NCI-H2171 (cell line): ENCODE measurements around the gene SFT2D1.
"Not testable (repeated sequence)": the region's sequence is repeated elsewhere in the genome, so short reads cannot be mapped to it uniquely, and the experiment has no call there.

Experiments used
- DNase-seq: peaks from one replicate; lab custom pipeline; 2025; lab: John Stamatoyannopoulos, UW

The SFT2D1 gene

DNA sequence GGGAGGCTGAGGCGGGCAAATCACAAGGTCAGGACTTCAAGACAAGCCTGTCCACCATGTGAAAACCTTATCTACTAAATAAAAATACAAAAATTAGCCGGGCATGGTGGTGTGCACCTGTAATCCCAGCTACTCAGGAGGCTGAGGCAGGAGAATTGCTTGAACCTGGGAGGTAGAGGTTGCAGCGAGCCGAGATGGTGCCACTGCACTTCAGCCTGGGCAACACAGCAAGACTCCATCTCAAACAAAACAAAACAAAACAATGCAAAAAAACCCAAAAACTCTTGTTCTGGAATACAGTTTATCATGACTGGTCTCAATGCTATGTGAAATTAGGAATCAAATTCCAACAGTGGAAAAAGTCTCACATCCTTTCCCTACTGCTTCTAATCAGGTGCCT is 20.1 kb upstream of the SFT2D1 start:
- not testable (repeated sequence) for DNase-seq

DNA sequence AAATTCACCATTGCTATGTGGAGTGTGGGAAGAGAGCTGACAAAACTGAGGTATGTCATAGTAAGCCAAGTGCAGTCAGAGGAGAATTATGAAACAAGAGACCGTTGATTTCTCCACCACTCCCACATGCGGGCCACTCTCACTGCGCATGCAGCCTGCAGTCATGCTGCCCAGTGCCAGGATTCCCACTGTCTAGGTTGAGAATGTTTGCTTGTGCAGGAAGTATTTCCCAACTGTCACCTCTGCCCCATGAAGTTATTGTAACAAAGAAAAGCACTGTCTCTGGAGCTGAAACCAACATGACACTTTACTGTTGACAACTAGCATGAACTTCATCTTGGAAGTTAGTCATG is 18.7 kb upstream of the SFT2D1 start:
- DNase-seq: no peak

DNA sequence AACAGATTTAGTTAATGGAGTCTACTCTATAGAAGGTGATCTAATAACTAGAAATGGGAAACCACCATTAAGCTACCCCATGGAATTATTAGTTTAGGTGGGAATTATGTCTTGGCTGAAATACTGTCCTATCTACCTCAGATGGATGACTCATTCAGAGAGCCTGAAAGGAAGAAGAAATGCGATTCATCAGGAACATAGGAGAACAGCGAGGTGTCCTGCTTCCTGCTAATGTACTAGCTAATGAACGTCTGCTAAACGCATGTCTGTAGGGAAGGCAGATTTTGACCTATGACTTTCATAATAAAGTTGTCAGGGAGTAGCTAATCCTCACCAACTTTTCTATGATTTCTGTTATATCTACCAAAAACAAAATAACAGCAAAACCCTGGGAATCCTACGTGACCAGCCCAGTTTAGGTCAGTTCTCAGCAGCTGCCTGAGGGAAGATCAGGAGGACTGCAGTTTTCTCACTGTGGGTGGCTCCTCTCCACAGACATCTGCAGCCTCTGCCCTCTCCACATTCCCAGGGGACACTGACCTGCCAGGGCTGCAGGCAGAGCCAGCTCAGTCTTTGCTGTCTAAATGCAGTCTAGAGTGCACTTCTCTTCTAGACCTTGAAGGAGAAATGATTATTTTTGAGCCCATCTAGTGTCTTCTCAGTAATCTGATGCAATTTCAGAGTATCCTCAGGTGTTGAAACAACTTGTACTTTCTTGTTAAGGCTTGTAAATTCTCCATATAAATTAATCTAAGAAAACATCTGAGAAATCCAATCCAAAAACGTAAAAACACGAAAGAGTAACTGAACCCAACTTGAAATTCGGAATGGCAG is 18.1 kb upstream of the SFT2D1 start:
- no peak for DNase-seq

DNA sequence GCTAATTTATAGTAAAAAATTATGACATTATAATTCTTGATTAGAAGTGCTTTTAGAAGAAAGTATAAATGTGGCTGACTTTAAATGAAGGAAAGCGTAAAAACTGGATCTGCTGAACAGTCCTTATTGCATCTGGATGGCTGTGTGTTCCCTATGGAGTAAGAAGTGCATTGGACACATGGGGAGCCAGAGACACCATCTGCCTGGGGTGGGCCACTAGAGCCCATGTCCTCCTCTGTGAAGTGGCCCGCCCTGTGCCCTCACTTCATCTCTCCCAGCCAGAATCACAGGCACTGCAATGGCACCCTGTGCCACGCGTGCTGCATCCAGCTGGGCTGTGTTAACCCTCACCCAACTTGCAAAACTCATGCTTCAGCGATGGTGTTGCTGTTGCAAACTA is 13.2 kb upstream of the SFT2D1 start:
- DNase-seq: no peak

DNA sequence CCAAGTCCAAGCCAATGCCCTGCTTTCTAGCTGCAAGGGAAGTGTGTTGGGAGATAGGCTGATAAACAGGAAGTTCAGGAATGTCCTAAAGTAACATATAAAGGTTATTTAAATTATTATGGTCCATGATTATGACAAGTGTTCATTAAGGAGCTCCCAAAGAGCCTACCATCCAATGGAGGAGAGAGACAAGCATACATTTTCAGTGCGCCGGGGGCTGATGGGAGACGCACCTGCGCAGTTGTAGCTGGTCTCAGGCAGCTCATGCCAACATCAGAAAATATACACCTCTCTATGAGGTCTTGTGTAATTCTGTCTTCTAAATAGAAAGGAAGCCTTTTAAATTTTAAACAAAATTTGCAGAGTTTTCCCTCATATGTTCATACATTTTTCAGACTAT is 12.6 kb upstream of the SFT2D1 start:
- no peak for DNase-seq

DNA sequence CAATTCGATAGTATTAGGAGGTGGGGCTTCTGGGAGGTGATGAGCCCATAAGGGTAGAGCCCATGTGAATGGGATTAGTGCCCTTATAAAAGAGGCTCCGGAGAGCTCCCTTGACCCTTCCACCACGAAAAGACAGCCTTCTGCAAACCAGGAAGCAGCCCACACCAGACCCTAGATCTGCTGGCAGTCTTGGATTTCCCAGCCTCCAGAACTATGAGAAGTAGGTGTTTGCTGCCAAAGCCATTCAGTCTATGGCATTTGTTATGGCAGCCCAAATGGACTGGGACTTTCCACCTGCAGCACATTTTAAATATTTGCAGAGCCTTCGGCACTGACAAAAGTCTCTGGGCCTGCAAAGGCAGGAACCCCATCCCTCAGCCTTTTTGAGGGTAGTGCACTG is 11.8 kb upstream of the SFT2D1 start:
- DNase-seq: no peak

DNA sequence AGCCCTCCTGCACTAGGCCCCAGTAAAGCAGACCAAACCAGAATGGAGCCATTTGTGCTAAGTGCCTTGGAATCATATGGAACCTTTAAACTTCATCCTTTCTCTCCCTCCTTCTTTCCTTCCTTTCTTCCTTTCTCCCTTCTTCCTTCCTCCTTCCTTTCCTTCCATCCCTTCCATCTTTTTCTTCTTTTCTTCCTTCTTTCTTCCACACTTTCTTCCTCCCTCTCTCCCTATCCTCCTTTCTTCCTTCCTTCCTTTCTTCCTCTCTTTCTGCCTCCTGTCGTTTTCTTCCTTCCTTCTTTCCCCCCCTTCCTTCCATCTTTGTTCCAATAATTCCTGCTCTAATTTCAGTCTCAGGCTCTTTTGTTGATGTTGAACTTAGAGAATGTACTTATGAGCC is 11.2 kb upstream of the SFT2D1 start:
- DNase-seq: no peak

DNA sequence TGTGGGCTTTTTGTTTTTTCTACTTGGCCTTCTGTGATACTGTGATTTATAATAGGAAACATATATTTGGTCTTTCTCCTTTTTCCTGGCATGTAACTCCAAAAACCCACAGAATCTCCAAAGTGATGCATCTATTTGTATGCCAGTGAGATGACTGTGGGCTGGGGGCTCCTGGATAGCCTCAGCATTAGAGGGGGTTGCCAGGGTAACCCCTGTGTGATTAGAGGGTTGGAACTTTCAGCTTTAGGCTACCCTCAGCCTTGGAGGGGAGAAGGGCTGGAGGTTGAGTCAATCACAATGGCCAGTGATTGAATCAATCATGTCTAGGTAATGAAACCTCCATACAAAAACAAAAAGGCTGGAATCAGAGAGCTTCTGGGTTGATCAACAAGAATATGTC is 10.6 kb upstream of the SFT2D1 start:
- no peak for DNase-seq

DNA sequence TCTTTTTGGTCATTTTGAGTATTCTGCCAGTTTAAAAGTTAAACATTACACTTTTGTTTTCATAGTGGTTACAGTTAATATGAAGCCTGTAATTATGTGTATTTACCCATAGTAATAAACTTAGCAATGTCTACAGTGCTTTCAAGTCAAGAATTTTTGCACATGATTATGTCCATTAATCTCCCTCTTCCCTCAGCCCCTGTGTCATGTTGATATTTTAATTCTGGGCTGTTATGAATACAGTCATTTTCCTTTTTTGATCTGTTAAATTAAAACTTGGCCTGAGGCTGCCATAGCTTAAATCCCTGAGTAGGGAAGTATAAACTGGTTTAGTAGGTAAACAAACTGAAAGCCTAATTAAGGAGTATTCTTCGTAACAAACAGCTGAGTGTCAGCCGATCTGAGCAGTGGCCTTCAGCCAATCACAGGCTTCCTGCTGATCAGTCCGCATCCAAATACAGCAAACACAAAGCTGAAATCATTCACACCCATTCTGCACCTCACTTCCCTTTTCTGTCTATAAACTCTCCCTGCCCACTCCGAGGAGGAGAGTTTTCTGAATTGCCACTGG is 9.5 kb upstream of the SFT2D1 start:
- no peak for DNase-seq

DNA sequence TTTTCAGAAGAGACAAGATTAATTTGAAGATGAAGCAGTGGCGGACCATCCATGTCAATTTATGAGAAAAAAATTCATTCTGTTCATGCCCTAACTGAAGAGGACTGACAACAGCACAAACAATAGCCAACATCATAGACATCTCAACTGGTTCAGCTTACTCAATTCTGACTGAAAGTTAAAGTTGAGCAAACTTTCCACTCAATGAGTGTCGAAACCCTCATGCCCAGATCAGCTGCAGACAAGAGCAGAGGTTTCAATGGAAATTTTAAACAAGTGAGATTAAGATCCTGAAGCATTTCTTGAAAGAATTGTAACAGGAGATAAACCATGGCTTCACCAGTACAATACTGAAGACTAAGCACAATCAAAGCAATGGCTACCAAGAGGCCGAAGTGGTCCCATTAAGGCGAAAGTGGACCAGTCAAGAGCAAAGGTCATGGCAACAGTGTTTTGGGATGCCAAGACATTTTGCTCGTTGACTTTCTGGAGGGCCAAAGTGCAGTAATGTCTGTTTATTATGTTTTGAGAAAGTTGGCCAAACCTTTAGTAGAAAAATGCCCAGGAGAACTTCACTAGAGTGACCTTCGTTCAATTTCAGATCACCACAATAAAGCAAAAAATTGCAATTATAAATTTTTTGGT is 6.1 kb upstream of the SFT2D1 start:
- no peak for DNase-seq

DNA sequence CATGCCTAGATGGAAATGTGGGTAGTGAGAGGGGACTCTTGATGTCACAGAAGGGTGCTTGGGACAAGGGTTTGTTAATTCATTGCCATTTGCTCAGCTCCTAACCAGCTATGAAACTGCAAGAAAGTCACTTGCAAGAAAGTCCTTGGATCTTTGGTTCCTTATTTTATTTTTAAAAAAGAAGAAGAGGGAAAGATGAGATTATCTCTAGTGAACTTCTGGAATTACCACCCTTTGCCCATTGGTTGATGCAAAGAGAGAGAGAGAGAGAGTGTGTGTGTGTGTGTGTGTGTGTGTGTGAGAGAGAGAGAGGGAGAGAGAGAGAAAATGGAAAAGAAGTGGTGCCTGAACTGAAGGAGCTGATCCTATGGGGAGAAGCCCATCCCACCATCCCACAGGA is 4.6 kb upstream of the SFT2D1 start:
- no peak for DNase-seq

DNA sequence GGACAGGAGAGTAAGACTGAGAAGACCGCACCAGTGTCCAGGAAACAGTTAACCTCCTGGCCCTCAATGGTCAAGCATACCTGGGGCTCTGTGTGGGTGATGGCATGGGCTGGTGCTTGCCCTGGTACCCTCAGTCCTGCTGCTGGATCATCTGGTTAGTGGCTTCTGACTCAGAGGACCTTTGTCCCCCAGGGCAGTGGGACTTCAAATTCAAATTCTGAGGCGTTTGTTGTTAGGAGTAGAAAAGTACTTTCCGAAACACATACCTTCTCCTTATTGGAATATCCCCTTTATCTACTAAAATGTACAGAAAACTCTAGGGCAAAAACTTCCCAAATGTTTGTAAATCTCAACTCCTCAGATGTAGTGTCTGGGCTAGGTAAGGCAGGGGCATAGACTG is 4.1 kb upstream of the SFT2D1 start:
- no peak for DNase-seq

DNA sequence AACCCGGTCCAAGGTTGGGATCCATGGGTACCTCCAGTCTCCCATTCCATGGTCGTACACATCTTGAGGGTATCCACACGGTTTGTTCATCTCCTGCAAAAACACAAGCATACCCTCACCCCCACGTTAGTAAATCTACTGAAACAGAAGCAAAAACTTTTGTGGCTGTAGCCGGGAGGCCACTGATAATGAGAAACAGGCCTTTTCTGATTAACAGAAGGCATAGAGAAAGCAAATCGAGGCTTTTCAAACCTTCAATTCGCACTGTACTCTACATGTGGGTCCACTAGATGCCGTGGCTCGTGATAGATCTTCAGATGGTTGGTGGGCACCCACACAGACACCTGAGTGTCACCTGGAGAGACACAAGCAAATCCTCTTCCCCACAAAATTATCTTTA is 3.3 kb upstream of the SFT2D1 start:
- DNase-seq: not testable (repeated sequence)

DNA sequence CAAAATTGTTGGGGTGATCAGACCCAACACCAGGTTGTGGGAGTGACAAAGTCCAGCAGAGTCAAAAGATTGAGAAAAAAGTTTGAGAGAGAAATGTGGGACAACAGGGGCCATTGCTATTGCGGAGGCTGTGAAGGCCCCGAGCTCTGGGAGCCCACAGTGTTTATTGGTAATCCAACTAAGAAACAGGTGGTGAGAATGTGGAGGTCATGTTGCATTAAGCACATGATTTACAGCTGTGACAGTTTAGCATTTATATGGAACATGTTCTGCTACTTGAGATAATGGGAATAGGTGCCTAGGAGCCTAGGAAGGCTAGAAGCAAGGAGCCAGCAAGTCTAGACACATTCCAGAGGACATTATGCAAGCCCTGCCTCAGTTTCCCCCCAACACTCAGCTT is 2.6 kb upstream of the SFT2D1 start:
- DNase-seq: not testable (repeated sequence)

DNA sequence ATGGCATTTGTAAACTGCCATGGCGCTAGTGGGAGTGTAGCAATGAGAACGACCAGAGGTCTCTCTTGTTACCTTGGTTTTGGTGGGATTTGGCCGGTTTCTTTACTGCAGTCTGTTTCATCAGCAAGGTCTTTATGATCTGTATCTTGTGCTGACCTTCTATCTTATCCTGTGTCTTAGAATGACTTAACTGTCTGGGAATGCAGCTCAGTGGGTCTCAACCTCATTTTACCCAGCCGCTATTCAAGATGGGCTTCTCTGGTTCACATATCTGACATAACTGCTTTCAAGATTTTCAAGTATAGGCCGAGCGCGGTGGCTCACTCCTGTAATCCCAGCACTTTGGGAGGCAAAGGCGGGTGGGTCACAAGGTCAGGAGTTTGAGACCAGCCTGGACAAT is 1.9 kb upstream of the SFT2D1 start:
- no peak for DNase-seq

DNA sequence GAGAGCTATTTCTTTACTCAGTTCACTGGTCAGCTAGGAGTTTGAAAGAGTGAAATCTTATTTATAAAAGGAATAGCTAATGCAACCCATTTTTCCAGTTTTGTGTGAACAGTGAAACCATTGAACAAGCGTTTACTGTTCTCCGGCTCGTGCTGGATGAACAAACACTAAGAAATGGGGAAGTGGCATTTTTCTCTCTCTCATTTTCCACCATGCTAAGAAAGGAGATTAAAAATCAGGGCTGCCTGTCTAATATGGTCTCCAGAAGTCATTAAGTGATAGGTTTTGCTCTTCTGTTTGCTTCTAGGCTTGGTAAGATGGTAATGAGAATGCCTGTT is 774 bp upstream of the SFT2D1 start:
- no peak for DNase-seq

DNA sequence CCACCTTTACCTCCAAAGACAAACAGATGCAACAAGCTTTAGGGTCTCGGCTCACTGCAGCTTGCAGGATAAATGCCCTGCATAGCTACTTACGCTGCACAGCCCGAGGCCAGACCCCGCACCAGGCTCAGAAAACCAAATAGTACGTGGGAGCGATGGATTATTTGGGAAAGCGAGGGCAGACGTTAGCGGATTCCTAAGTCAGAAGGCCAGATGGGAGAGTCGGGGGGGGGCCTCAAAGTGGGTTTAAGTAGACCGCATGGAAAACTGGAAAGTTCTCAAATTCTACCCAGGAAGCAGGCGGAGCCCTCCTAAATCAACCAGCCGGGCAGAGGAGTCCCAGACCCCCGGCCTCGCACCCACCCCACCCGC is 382 bp downstream of the SFT2D1 start:
- no peak for DNase-seq

DNA sequence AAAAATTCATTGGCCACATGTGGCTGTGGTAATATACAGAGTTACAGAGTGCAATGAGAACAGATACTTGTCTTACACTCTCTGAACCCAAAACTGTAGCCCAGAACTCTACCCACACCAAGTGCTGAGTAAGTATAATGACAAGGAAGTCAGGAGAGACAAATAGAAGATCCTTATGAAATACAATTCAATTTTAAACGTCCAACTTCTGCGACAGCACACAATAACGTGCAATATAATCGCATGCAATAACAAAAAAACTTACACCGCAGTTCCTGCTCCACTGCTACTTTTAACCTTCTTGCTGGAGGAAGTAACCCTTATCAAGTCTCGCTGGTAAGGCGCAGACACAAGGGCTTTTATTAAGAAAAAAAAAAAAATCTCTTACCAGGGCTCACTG is 881 bp downstream of the SFT2D1 start:
- DNase-seq: no peak

DNA sequence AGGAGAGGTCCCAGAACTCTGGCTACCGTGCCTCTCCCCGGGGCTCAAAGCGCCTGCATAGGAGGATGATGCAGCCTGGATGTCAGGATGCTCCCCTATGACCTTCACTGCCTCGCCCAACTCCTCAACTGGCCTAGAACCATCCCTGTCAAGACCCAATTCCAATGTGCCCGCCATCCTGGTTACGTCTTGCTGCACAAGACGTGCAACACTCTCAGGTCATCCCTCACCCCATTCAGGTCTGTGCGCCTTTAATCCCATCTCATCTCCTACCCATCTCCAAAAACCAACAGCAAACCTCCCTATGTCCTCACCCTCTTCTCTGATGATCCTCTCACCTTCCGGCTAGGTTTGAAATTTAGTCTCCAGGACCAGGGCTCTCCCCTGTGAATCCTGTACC is 3.5 kb downstream of the SFT2D1 start:
- DNase-seq: no peak

DNA sequence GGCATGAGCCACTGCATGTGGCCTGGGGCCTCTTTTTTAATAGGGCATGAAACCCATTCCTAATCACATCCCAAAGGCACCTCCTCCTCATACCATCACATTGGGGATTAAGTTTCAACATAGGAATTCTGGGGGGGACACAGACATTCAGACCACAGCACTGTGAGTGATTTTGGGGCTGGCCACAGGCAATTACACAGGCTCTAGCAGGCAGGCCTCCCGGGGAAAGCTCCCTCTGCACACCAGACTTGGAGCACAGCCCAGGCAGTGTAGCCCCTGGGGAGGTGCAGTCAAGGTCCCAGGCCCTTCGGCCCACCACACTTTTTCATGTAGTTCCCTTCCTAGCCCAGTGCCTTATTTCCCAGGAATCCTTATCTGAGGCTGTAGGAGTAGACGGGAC is 5.5 kb downstream of the SFT2D1 start:
- DNase-seq: no peak

DNA sequence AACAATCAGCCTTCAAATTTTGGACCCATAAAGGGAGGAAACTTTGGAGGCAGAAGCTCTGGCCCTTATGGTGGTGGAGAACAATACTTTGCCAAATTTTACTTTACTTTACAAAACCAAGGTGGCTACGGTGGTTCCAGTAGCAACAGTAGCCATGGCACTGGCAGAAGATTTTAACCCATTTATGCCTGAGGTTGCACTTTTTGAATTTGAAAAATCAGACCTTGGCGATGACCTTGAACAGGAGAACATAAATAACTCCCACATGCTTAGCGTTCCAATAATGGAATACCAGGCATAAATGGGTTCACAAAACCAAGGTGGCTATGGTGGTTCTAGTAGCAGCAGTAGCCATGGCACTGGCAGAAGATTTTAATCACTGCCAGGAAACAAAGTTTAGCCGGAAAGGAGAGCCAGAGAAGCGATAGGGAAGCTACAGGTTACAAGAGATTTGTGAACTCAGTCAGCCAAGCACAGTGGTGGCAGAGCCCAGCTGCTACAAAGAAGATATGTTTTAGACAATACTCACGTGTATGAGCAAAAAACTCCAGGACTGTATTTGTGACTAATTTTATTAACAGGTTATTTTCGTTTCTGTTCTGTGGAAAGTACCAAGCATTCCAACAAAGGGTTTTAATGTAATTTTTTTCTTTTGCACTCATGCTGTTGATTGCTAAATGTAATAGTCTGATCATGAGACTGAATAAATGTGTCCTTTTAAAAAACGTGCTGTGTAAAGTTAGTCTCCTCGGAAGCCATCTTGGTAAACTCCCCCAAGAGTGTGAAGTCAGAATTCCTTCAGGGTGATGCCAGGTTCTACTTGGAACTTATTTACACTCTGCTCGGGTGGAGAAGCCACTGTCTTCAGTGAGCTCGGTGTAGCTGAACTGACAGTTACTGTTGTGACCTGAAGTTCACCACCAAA is 6.7 kb downstream of the SFT2D1 start:
- DNase-seq: no peak

DNA sequence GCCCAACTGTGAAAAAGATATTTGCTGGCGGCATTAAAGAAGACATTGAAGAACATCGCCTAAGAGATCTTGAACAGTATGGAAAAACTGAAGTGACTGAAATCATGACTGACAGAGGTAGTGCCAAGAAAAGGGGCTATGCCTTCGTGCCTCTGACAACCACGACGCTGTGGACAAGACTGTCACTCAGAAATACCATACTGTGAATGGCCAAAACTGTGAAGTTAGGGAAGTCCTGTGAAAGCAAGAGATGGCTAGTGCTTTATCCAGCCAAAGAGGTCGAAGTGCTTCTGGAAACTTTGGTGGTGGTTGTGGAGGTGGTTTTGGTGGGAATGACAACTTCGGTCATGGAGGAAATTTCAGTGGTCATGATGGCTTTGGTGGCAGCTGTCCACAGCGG is 7.5 kb downstream of the SFT2D1 start:
- DNase-seq: no peak
